ENCODE measurements around the gene TMEM38B. TPM values are rescaled to one million over a fixed set of nuclear protein-coding genes. Genes with fewer than 3 reads are reported as not detected.
A peak's percentile ranks its signal among the peaks of the same experiment; 100 is the strongest.
"Not testable (repeated sequence)": the region's sequence is repeated elsewhere in the genome, so short reads cannot be mapped to it uniquely, and the experiment has no call there.

TMEM38B gene
- polyA plus RNA-seq, 1 donor from 2014 or later, result 38.5 TPM

DNA sequence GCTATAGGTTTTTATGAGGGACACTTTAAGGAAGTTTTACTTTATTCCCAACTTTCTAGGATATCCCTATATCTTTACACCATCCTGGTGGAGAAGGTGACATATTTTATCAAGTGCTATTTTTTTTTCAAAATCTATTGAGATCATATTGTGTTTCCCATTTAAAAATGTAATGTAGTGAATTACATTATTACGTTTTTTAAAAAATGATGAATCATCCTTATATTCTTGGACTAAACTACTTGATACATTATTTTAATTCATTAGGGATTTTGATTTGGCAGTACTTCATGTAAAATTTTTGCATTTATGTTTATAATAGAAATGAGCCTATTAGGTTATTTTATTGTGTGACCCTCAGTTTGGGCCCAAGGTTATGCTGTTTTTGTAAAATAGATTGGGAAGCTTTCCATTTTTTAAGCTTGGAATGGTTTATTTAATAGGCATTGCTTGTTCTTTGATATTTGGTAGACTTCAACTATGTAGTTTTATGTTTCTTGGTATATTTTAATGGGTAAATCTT, 4.1 kb downstream of the TMEM38B start:
- Mint-ChIP-seq H3K4me3 (no peak overlapping the region), H3K36me3 (peaks cover 5% of the 10 kb centered on the region), H3K9me3 (no peaks in the 10 kb centered on the region), H3K27me3 (peaks cover 4% of the 10 kb centered on the region), H3K27ac (no peak overlapping the region), H3K4me1 (peaks cover 25 to 52% (median 45%) of the 10 kb centered on the region in 3 donors)

DNA sequence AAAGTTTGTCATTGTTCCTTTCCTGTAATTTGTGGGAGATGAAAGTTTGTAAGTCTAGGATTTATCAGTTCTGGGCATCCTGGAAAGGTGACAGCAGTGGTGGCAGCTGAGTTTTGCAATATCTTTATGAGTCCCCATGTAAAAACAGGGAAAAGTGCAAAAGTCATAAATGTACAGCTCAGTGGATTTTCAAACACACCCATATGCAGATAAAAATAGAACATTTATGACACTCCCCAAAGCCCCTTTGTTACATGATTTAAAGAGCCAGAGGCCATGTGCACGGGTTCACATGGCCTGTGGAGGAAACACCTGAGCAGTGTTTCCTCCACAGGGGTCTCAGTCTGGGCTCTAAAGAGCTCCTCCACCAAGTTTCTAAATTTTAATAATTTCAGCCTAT, 6.3 kb downstream of the TMEM38B start:
- Mint-ChIP-seq H3K27ac (no peak overlapping the region), H3K27me3 (no peaks in the 10 kb centered on the region), H3K9me3 (no peaks in the 10 kb centered on the region), H3K36me3 (peaks cover 5% of the 10 kb centered on the region), H3K4me1 (peaks cover 17 to 42% (median 32%) of the 10 kb centered on the region in 3 donors), H3K4me3 (peak overlapping the region in 2 of 4 donors; percentile 38 to 53)

DNA sequence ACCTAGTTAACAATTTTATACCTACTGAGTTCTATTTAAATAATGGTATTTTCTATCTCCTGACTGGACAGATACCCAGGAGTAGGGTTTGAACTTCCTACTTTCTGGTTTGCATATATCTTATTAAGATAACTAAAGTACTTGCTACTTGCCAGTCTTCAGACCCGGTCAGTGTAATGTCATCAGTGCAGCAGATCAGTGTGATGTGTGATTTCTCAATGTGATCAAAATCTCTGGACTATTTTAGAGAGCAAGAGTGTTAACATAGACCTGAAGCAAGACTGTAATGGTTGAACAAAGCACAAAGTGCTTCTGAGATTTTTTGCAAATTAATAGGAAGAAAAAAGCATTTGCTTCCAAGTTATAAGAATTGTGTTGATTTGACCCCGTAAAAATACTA, 6.8 kb downstream of the TMEM38B start:
- Mint-ChIP-seq H3K9me3 (no peaks in the 10 kb centered on the region), H3K27me3 (no peaks in the 10 kb centered on the region), H3K36me3 (peaks cover 5% of the 10 kb centered on the region), H3K4me3 (peak overlapping the region in 1 of 4 donors; percentile 38), H3K4me1 (peaks cover 17 to 41% (median 32%) of the 10 kb centered on the region in 3 donors), H3K27ac (no peak overlapping the region)

DNA sequence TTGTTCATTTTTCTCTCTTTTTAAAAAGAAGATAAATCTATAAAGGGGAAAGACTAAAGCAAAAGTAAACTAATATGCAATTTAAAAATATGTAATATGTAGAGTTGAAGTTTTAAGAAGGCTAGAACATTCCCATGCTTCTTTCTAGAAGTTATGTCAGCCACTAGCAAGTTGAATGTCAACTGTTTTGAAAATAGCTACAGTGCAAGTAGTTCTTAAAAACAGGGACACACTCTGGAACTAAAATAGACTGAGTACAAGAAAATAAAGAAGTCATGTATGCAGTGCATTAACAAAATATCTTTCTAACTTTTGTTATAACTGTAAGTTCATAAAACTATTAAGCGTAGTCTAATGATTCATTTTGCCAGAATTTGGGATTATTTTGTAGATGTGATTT, 7.9 kb downstream of the TMEM38B start:
- H3K27ac Mint-ChIP-seq, result no peak overlapping the region

DNA sequence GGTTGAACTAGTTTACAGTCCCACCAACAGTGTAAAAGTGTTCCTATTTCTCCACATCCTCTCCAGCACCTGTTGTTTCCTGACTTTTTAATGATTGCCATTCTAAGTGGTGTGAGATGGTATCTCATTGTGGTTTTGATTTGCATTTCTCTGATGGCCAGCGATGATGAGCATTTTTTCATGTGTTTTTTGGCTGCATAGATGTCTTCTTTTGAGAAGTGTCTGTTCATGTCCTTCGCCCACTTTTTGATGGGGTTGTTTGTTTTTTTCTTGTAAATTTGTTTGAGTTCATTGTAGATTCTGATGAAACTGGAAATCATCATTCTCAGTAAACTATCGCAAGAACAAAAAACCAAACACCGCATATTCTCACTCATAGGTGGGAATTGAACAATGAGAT, 9.3 kb downstream of the TMEM38B start:
- H3K27me3 Mint-ChIP-seq, H3K4me3 Mint-ChIP-seq, H3K9me3 Mint-ChIP-seq, H3K36me3 Mint-ChIP-seq: not testable (repeated sequence)
- Mint-ChIP-seq H3K27ac (peak overlapping the region in 1 of 3 donors; percentile 16), H3K4me1 (peaks cover 14 to 31% (median 28%) of the 10 kb centered on the region in 3 donors)

More for the DNA sequence above, 7.9 kb downstream of the TMEM38B start:
- peaks cover 15 to 36% (median 30%) of the 10 kb centered on the region in 3 donors for H3K4me1 Mint-ChIP-seq
- no peaks in the 10 kb centered on the region for H3K27me3 Mint-ChIP-seq
- no peak overlapping the region for H3K4me3 Mint-ChIP-seq
- no peaks in the 10 kb centered on the region for H3K9me3 Mint-ChIP-seq
- H3K36me3 Mint-ChIP-seq, result peaks cover 5% of the 10 kb centered on the region

DNA sequence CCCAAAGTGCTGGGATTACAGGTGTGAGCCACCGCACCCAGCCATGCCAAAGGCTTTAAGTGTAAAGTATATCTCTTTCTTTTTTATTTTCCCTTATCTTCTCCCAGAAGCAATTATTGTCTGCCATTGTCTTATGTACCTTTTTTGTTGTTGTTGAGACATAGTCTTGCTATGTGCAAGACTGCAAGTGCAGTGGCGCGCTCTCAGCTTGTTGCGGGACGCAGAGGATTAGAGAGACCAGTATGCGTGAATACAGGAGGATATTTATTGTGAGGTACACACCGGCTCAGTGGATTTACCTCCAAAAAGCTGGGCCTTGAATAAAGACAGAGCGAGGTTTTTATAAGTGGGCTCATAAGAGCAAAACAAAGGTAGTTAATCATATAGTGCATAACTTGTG, 11.8 kb downstream of the TMEM38B start:
- Mint-ChIP-seq H3K4me1 (peaks cover 4 to 10% (median 6%) of the 10 kb centered on the region in 3 donors), H3K27ac (no peak overlapping the region), H3K27me3 (no peaks in the 10 kb centered on the region), H3K36me3 (peaks cover 2% of the 10 kb centered on the region), H3K9me3 (no peaks in the 10 kb centered on the region), H3K4me3 (no peak overlapping the region)

DNA sequence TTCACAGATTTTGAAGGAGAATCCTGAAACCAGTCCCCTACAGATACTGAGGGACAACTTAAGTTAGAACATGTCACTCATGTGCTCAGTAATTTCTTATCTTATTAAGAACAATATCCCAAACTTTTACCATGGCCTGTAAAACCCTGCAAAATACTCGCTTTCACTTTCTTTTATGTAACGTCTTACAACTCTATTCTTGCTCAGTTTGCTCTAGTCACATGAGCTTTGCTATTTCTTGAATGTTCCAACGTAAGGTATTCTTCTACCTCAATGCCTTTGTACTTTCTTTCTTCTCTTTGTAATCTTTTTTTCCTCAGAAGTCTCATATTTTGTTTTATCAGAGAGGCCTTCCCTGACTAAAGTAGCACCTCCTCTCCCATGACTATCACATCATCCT, 14.1 kb downstream of the TMEM38B start:
- Mint-ChIP-seq H3K4me3 (peak overlapping the region in 1 of 4 donors; percentile 12), H3K4me1 (peaks cover 0 to 4% (median 3%) of the 10 kb centered on the region in 3 donors), H3K36me3 (peaks cover 2% of the 10 kb centered on the region)

DNA sequence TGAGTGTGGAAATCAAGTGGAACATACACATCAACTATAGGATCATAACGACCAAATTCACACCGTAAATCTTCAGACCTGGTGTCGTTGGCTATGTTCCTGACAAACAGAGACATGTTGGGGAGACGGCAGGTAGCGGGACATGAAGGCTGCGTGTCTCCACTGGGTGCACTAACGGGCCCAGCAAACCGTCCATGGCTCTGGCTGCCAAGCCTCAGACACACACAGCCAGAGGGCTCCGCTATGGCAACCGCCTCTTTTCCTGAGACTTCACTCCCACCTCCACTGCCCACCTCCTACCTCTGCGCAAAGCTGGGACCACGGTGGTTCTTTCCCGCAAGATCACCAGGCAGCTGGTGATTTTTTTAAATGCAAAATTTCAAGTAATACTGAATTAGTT, 16.3 kb downstream of the TMEM38B start:
- H3K9me3 Mint-ChIP-seq, result no peaks in the 10 kb centered on the region
- H3K27me3 Mint-ChIP-seq, result no peaks in the 10 kb centered on the region
- no peak overlapping the region for H3K4me3 Mint-ChIP-seq
- H3K4me1 Mint-ChIP-seq, result peaks cover 3 to 8% (median 7%) of the 10 kb centered on the region in 3 donors
- peaks cover 2% of the 10 kb centered on the region for H3K36me3 Mint-ChIP-seq
- no peak overlapping the region for H3K27ac Mint-ChIP-seq

More for the DNA sequence above, 14.1 kb downstream of the TMEM38B start:
- H3K9me3 Mint-ChIP-seq, result no peaks in the 10 kb centered on the region
- no peak overlapping the region for H3K27ac Mint-ChIP-seq
- no peaks in the 10 kb centered on the region for H3K27me3 Mint-ChIP-seq

DNA sequence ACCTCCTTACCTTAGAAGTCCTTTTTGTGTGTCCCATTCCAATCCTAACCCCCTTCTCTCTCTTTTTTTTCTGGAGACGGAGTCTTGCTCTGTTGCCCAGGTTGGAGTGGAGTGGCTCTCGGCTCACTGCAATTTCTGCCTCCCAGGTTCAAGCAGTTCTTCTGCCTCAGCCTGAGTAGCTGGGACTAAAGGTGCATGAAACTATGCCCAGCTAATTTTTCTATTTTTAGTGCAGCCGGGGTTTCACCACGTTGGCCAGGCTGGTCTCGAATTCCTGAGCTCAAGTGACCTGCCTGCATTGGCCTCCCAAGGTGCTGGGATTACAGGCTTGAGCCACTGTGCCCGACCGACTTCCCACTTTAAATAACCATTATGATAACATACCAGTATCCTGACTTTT, 17.5 kb downstream of the TMEM38B start:
- no peaks in the 10 kb centered on the region for H3K9me3 Mint-ChIP-seq
- no peak overlapping the region for H3K27ac Mint-ChIP-seq
- H3K4me1 Mint-ChIP-seq, result peaks cover 4 to 8% (median 7%) of the 10 kb centered on the region in 3 donors

DNA sequence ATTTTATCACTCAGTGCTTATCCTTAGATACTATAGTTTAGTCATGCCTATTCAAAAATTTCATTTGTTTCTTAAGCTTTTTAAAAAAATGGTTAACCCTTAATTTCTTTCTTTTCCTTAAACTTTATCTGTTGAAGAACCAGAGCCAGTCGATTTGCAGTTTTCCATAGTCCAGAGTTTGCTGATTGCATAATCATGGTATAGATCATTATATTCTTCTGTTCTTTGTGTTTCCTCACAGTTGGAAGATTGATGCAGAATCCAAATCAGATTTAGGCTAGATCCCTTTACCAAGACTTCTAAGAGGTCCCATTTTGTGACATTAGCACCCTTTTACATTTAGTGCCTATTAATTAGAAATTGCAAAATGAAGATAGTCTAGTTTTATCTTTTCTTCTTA, 18.0 kb downstream of the TMEM38B start:
- H3K4me3 Mint-ChIP-seq, result no peak overlapping the region
- peaks cover 4 to 8% (median 7%) of the 10 kb centered on the region in 3 donors for H3K4me1 Mint-ChIP-seq
- no peaks in the 10 kb centered on the region for H3K9me3 Mint-ChIP-seq
- no peaks in the 10 kb centered on the region for H3K36me3 Mint-ChIP-seq
- no peaks in the 10 kb centered on the region for H3K27me3 Mint-ChIP-seq
- H3K27ac Mint-ChIP-seq, result no peak overlapping the region

More for the DNA sequence above, 17.5 kb downstream of the TMEM38B start:
- H3K27me3 Mint-ChIP-seq, result no peaks in the 10 kb centered on the region
- H3K36me3 Mint-ChIP-seq, result peaks cover under 1% of the 10 kb centered on the region
- no peak overlapping the region for H3K4me3 Mint-ChIP-seq

DNA sequence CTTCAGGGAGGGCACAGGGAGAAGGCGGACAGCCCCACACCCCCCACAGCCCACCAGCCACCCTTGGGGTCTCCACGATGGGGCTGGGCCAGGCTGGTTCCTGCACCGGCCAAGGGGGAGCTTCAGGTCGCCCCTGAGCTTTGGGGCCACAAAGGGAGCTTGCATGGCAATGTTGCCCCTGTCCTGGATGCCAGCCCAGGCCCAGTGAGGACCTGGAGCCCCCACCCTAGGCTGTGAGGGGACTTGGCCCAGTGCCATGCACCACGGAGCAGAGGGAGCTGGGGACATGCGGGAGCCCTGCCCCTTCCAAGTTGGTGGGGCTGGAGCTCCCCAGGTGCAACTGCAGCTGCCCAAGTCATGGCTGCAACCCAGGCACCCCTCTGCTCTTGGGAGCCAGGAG, 18.4 kb downstream of the TMEM38B start:
- no peaks in the 10 kb centered on the region for H3K9me3 Mint-ChIP-seq
- H3K27me3 Mint-ChIP-seq, result no peaks in the 10 kb centered on the region
- peaks cover 4 to 8% (median 7%) of the 10 kb centered on the region in 3 donors for H3K4me1 Mint-ChIP-seq
- no peaks in the 10 kb centered on the region for H3K36me3 Mint-ChIP-seq
- H3K27ac Mint-ChIP-seq, result no peak overlapping the region
- H3K4me3 Mint-ChIP-seq, result no peak overlapping the region

DNA sequence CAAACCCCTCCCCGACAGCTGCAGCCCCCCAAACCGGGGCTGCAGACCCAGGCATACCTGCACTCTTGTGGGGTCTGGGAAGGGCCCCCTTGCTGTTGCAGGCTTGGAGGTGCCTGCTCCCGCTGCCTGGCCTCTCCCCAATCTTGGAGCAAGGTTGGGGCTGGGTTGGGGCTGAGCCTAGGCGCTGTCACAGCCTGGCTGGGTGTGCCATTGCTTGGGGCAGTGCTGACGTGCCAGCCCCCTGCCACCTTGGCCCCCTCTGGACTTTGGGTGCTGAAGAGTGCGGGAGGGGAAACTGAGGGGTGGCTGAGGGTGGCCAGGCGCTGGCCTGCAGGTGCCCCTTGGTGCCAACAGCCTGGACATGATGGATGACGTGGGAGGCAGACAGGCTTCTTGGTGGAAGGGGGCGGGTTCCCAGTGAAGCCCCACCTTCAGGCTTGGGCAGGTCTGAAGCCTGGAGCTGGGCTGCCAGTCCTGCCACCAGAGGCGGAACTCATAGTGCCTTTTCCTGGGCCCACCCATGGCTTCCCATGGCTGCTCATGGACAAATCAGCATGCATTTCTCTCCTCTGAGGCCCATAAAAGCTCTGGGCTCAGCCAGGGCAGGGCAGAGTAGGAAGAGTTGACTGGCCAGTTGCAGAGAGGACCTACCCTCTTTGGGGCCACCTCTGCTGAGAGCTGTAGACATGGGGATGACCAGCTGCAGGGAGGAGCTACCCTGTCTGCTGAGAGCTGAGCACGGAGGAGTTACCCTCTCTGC, 19.1 kb downstream of the TMEM38B start:
- Mint-ChIP-seq H3K9me3 (no peaks in the 10 kb centered on the region), H3K4me1 (peaks cover 3 to 8% (median 7%) of the 10 kb centered on the region in 3 donors), H3K4me3 (no peak overlapping the region), H3K27me3 (no peaks in the 10 kb centered on the region), H3K36me3 (no peaks in the 10 kb centered on the region), H3K27ac (no peak overlapping the region)

DNA sequence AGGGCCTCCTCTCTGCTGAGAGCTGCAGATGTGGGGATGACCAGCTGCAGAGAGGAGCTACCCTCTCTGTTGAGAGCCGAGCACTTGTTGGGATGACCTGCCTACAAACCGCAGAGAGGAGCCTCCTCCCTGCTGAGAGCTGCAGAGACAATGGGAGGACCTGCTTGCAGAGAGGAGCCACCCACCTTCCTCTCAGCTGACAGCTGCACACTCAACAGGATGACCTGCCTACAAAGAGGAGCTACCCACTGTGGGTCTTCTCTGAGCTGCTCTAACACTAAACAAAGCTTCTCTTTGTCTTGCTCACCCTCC, 19.6 kb downstream of the TMEM38B start:
- Mint-ChIP-seq H3K9me3 (no peaks in the 10 kb centered on the region), H3K27ac (no peak overlapping the region), H3K4me1 (peaks cover 1 to 7% (median 5%) of the 10 kb centered on the region in 3 donors), H3K4me3 (no peak overlapping the region), H3K36me3 (no peaks in the 10 kb centered on the region), H3K27me3 (no peaks in the 10 kb centered on the region)

DNA sequence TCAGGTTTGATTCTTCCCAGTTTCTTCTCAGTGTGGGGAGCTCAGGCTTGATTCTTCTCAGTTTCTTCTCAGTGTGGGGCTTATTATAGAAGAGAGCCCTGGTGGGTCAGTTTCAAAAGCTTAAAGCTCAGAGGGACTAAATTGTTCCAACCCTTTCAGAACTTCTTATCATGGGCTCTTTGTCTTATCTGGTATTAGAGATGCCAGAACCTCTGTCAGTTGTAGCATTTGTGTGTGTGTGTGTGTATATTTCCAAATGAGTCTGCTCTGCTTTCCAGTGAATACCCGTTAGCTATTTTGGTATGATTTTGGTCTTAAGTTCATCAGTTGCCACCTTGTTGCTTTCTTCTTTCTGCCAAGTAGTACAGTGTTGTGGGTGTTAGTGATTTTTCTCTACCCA, 21.8 kb downstream of the TMEM38B start:
- H3K4me1 Mint-ChIP-seq, result peaks cover 1 to 7% (median 5%) of the 10 kb centered on the region in 3 donors
- H3K36me3 Mint-ChIP-seq, result no peaks in the 10 kb centered on the region
- no peak overlapping the region for H3K27ac Mint-ChIP-seq
- H3K9me3 Mint-ChIP-seq, result no peaks in the 10 kb centered on the region
- H3K4me3 Mint-ChIP-seq, result no peak overlapping the region
- H3K27me3 Mint-ChIP-seq, result no peaks in the 10 kb centered on the region

DNA sequence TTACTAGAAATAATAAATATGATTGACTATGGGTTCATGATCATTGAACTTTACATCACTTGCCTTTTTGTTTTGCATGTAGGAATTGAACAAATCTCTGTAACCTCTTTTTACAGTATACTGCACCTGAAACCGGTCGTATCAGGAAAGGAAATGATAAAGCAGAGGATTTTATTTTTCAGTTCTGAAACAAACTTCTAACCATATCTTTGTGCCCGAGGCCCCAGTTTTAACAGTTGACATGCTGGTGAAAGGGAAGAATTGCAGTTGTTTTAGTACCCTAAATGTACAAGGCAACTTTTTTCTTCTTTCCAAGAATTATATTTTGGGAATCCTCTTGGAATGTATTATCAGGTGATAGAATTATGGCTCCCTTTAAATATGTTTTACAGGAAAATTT, 27.8 kb downstream of the TMEM38B start:
- Mint-ChIP-seq H3K4me1 (no peaks in the 10 kb centered on the region), H3K27ac (no peak overlapping the region), H3K4me3 (no peak overlapping the region), H3K27me3 (no peaks in the 10 kb centered on the region), H3K36me3 (peaks cover 3% of the 10 kb centered on the region), H3K9me3 (no peaks in the 10 kb centered on the region)

DNA sequence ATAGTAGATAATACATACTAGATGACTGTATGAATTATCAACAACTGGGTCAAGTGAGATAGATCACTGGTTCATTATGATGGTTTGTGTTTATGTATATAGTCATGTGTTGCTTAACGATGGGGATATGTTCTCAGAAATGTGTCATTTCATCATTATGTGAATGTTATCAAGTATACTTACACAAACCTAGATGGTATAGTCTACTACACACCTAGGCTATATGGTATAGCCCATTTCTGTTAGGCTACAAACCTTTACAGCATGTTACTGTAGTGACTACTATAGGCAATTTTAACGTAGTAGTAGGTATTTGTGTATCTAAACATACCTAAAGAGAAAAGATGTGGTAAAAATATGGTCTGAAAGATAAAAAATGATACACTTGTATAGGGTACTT, 31.0 kb downstream of the TMEM38B start:
- no peaks in the 10 kb centered on the region for H3K4me1 Mint-ChIP-seq
- H3K4me3 Mint-ChIP-seq, result no peak overlapping the region
- H3K27me3 Mint-ChIP-seq, result no peaks in the 10 kb centered on the region
- H3K27ac Mint-ChIP-seq, result no peak overlapping the region
- H3K9me3 Mint-ChIP-seq, result peaks cover 0 to 5% (median 0%) of the 10 kb centered on the region in 3 donors
- H3K36me3 Mint-ChIP-seq, result peaks cover 8% of the 10 kb centered on the region
